ENCODE measurements around the gene KRT37. TPM values are rescaled to one million over a fixed set of nuclear protein-coding genes. Genes with fewer than 3 reads are reported as not detected.

The KRT37 gene
- total RNA-seq, 2 donors from 2014 or later: not detected

DNA sequence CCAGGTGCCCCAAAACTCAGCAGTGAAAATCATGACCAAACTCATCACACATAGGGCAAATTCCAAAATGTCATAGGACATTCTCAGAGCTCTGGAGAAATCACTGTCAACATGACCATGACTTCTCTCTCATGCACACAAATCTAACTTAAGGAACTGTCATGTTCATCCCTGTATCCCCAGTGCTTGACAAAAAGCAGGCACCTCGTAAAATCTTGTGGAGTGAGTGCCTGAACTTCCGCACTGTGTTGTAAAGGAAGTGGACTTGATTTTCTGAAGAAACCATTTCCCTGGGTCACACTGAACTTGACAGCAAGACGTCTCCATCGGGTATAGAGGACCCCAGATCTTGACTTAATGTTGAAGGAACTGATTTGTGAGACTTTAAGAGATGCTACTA lies 2.8 kb downstream of the KRT37 start:
- Histone ChIP-seq H3K4me1 (no peaks in the 10 kb centered on the region), H3K27me3 (no peaks in the 10 kb centered on the region), H3K27ac (no peak overlapping the region), H3K4me3 (no peak overlapping the region), H3K36me3 (replicated peaks in 1 of 2; ENCODE audit: insufficient read depth in 1 of 2, low read depth in 2 of 2) (no peaks in the 10 kb centered on the region), H3K9me3 (no peaks in the 10 kb centered on the region)
- ATAC-seq (no peak), DNase-seq (no peak)
- 57 to 71% methylated on average over 4 of the region's 4 CpGs for WGBS, 2 donors
- intact Hi-C loops (cut with DNase I): no loop called here
- TF ChIP-seq POLR2A (IDR thresholded peaks at IDR 0.05): no peak
- TF ChIP-seq, protein P1, sequence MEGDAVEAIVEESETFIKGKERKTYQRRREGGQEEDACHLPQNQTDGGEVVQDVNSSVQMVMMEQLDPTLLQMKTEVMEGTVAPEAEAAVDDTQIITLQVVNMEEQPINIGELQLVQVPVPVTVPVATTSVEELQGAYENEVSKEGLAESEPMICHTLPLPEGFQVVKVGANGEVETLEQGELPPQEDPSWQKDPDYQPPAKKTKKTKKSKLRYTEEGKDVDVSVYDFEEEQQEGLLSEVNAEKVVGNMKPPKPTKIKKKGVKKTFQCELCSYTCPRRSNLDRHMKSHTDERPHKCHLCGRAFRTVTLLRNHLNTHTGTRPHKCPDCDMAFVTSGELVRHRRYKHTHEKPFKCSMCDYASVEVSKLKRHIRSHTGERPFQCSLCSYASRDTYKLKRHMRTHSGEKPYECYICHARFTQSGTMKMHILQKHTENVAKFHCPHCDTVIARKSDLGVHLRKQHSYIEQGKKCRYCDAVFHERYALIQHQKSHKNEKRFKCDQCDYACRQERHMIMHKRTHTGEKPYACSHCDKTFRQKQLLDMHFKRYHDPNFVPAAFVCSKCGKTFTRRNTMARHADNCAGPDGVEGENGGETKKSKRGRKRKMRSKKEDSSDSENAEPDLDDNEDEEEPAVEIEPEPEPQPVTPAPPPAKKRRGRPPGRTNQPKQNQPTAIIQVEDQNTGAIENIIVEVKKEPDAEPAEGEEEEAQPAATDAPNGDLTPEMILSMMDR (IDR thresholded peaks at IDR 0.05): no peak

DNA sequence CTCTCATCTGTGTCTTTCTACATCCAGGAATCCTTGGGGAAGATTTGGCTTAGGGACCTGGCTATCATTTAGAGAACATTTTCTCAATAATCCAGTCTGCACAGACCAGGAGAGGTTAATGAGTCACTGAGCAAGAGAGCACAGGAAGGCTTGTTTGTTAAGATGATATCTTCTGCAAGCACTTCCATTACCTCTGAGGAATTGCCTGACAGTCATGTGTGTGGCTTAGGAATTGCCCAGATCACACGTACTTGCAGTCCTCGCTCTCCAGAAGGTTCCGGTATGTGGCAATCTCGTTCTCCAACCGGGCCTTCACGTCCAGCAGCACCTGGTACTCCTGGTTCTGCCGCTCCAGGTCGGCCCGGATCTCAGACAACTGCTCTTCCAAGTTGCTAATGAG lies 3.3 kb downstream of the KRT37 start:
- WGBS, 2 donors: 56 to 73% methylated on average over 7 to 9 of the region's 9 CpGs
- H3K27ac ChIP-seq: no peak overlapping the region
- DNase-seq: no peak
- intact Hi-C loops (cut with DNase I): no loop called here
- no peaks in the 10 kb centered on the region for H3K36me3 ChIP-seq (replicated peaks in 1 of 2; ENCODE audit: insufficient read depth in 1 of 2, low read depth in 2 of 2)
- no peaks in the 10 kb centered on the region for H3K27me3 ChIP-seq
- TF ChIP-seq POLR2A (IDR thresholded peaks at IDR 0.05): no peak
- TF ChIP-seq, protein P1 (IDR thresholded peaks at IDR 0.05): no peak
- no peaks in the 10 kb centered on the region for H3K4me1 ChIP-seq
- ATAC-seq: no peak
- H3K4me3 ChIP-seq: no peak overlapping the region
- H3K9me3 ChIP-seq: no peaks in the 10 kb centered on the region

DNA sequence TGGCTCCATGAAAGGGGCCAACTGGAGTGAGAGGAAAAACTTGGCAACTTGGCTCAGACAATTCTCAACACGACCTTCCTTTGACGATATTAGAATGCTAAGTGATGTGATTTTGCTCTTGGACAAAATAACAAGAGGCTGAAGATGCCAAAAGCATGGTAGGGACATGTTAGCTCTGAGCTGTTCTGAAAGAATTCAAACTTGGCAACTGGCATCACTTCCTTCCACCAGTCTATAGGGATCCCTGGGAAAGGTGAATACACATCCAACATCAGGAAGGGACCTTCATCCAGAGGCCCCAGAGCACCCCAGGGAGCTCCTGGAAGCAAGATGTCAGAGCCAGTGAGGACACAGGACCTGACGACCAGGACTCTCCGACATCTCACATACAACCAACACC lies 4.3 kb downstream of the KRT37 start:
- Histone ChIP-seq H3K4me1 (no peaks in the 10 kb centered on the region), H3K9me3 (no peaks in the 10 kb centered on the region), H3K27ac (no peak overlapping the region), H3K36me3 (replicated peaks in 1 of 2; ENCODE audit: insufficient read depth in 1 of 2, low read depth in 2 of 2) (no peaks in the 10 kb centered on the region), H3K27me3 (no peaks in the 10 kb centered on the region), H3K4me3 (no peak overlapping the region)
- DNase-seq (no peak), ATAC-seq (no peak)
- intact Hi-C loops (cut with DNase I): no loop called here
- TF ChIP-seq POLR2A (IDR thresholded peaks at IDR 0.05): no peak
- TF ChIP-seq, protein P1 (IDR thresholded peaks at IDR 0.05): no peak
- 53 to 71% methylated on average over 4 of the region's 4 CpGs for WGBS, 2 donors

DNA sequence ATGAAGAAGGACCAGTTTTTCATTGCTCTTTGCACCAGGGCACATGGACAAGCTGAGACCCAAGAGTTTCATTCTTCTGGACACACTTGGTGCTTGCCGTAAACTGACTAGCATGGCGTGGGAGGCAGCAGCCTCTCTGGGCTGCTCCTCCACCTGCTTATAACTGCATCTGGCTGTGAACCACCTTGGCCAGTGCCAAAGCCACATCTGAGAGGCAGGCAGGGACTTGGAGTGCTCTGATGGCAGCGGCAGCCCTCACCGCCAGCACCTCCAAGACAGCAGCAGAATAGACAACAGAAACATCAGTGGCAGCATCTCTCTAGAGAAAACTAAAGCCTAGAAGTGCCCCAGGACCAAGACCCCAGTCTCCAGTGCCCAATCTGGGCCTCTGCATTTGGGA lies 4.7 kb downstream of the KRT37 start:
- Histone ChIP-seq H3K4me1 (no peaks in the 10 kb centered on the region), H3K9me3 (no peaks in the 10 kb centered on the region), H3K36me3 (replicated peaks in 1 of 2; ENCODE audit: insufficient read depth in 1 of 2, low read depth in 2 of 2) (no peaks in the 10 kb centered on the region), H3K27ac (no peak overlapping the region), H3K27me3 (no peaks in the 10 kb centered on the region), H3K4me3 (no peak overlapping the region)
- ATAC-seq: no peak
- TF ChIP-seq, protein P1 (IDR thresholded peaks at IDR 0.05): no peak
- TF ChIP-seq POLR2A (IDR thresholded peaks at IDR 0.05): no peak
- no peak for DNase-seq
- 85 to 93% methylated on average over 4 of the region's 4 CpGs for WGBS, 2 donors
- intact Hi-C loops (cut with DNase I): no loop called here

DNA sequence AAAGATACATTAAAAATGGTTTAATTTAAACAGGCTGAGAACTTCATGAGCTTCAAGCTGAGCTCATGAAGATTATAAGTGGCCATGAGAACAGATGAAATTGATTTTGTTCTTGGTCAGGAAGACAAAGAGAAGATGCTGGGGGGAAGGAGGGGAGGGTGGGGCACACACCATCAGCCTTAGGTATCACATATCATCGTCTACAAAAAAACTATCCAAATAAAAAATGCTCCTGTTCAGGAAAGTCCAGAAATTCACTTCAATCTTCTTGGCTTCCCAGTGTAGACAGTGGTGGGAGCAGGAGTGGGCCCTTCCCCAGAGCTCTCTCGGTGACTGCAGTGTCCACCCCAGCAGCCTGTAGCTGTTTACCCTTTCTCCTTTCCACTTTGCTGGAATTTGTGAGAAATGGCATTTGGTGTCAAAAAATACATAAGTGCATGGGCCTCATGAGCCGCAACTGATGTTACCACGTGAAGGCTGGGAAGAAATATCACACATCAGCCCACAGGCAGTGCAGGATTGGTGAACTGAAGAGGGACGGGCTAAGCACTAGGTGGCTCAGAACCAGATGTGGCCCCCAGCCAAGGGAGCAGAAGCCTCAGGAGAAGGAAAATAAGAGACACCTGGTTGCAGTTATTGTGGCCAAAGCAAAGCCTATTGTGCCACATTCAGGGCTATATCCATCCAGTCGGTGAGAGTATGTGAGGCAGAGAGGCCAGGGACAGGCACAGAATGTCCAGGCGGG lies 6.1 kb downstream of the KRT37 start:
- H3K27me3 ChIP-seq: no peaks in the 10 kb centered on the region
- no peak for TF ChIP-seq POLR2A (IDR thresholded peaks at IDR 0.05)
- TF ChIP-seq, protein P1 (IDR thresholded peaks at IDR 0.05): no peak
- H3K4me3 ChIP-seq: no peak overlapping the region
- DNase-seq (no peak), ATAC-seq (no peak)
- WGBS, 2 donors: 85% methylated on average over 7 of the region's 7 CpGs
- H3K9me3 ChIP-seq: no peaks in the 10 kb centered on the region
- H3K27ac ChIP-seq: no peak overlapping the region
- H3K4me1 ChIP-seq: no peaks in the 10 kb centered on the region
- intact Hi-C loops (cut with DNase I): no loop called here
- H3K36me3 ChIP-seq (replicated peaks in 1 of 2; ENCODE audit: insufficient read depth in 1 of 2, low read depth in 2 of 2): no peaks in the 10 kb centered on the region

Data from body of pancreas (tissue), 4 donors.